Testis (tissue), 2 donors: ENCODE measurements around the gene S100B.

Source experiments
- CTCF ChIP-seq, 3 experiments: fragments of 450-650 bp in 2 of 3; fragments of 200-600 bp in 1 of 3; sonication (generic) in 1 of 3; IDR thresholded peaks; one replicate each; pipeline ENCODE4 v1.5.1; 2016 to 2019; ENCODE audit warnings: antibody characterized with exemption in 3 of 3, mild to moderate bottlenecking in 2 of 3, moderate library complexity in 1 of 3
- POLR2A ChIP-seq: fragments of 450-650 bp; IDR thresholded peaks from one replicate; pipeline ENCODE4 v1.6.1; 2017; ENCODE audit warnings: antibody characterized with exemption, mild to moderate bottlenecking, moderate library complexity

- TF ChIP-seq CTCF (IDR thresholded peaks at IDR 0.05) (no peak), POLR2A (no peak)
Measured at GRCh38 chr21:46600305-46600704, 4.6 kb downstream of the S100B start.
